Measurements from ENCODE around the gene RND3.

Gene RND3

DNA sequence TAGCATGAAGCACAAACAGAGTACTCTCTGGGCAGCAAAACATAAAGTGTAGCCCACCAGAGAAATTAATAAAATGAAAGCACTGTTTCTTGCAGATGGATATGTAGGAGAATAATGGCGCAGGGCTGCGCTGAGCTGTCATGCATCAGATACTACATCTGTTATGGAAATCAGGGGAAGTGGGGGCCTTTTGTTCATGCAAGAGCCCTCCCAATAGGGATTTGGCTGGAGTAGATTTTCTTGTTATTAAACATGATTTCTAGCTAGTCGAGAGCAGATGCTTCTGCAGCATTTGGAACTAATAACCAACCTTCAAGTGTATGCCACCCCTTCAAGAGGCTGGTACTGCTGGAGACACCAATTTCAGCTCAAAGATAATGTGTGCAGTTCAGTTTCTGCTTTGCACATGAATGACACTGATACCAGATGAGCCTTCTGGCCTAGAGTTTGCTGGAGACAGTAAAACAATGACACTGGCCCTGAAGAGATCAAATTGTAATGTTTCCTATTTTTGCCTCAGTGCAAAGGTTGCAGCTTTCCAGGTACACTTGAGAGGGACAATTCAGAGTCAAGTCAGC, 58.0 kb downstream of the RND3 start:
- H3K4me1 ChIP-seq (ENCODE audit: control insufficient read depth, insufficient read depth, low read length) = no peaks in the 10 kb centered on the region
- no peak overlapping the region for H3K4me3 ChIP-seq (ENCODE audit: low read length)
- H3K9me3 ChIP-seq (replicated peaks; ENCODE audit: low read length) = no peaks in the 10 kb centered on the region
- H3K9ac ChIP-seq (ENCODE audit: low read depth, low read length) = no peak overlapping the region
- no peak overlapping the region for H3K4me2 ChIP-seq (ENCODE audit: low read length)
- no peaks in the 10 kb centered on the region for H3K27me3 ChIP-seq (ENCODE audit: control insufficient read depth, insufficient read depth, low read length)
- H3K36me3 ChIP-seq (ENCODE audit: insufficient read depth, low read length) = no peaks in the 10 kb centered on the region

DNA sequence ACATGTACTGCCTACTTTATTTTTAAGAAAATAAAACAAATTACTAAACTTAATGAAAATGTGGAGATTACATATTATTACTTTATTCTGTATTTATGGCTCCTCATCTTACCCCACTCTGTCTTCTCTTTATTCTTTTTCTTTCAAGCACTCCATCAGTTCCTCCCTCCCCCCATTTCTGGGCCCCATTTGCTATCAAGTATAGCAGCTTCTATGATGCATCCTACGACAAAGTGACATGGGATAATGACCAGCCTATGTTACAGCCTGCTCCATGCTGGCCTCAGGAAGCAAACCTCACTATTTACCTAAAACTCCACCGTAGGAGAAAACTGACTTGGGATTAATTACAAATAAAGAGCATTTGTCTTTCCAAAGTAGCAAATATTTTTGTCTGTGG, 58.8 kb downstream of the RND3 start:
- Histone ChIP-seq H3K9ac (ENCODE audit: low read depth, low read length) (no peak overlapping the region), H3K9me3 (replicated peaks; ENCODE audit: low read length) (no peaks in the 10 kb centered on the region), H3K27me3 (ENCODE audit: control insufficient read depth, insufficient read depth, low read length) (no peaks in the 10 kb centered on the region), H3K4me1 (ENCODE audit: control insufficient read depth, insufficient read depth, low read length) (no peaks in the 10 kb centered on the region), H3K4me2 (ENCODE audit: low read length) (no peak overlapping the region), H3K4me3 (ENCODE audit: low read length) (no peak overlapping the region), H3K36me3 (ENCODE audit: insufficient read depth, low read length) (no peaks in the 10 kb centered on the region)

DNA sequence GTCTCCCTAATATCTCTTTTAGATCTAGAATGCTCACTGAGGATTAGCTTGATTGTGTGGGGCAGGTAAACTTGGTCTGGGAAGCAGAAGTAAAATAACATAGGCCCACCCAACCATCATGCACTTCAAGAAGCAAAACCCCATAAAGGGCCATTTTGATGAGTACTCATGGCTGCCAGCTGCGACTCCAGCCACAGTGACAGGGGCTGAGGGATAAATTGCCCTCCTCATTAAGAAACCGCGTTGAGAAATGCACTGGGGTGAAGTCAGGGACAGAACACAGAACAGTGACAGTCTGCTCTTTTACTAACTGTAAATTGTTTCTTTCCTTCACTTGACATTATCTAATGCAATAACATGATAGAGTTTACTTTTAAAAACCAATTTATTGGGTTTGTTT, 60.2 kb downstream of the RND3 start:
- no peak overlapping the region for H3K4me3 ChIP-seq (ENCODE audit: low read length)
- no peak overlapping the region for H3K4me2 ChIP-seq (ENCODE audit: low read length)
- no peaks in the 10 kb centered on the region for H3K9me3 ChIP-seq (replicated peaks; ENCODE audit: low read length)
- H3K9ac ChIP-seq (ENCODE audit: low read depth, low read length) = no peak overlapping the region
- no peaks in the 10 kb centered on the region for H3K36me3 ChIP-seq (ENCODE audit: insufficient read depth, low read length)
- no peaks in the 10 kb centered on the region for H3K4me1 ChIP-seq (ENCODE audit: control insufficient read depth, insufficient read depth, low read length)
- no peaks in the 10 kb centered on the region for H3K27me3 ChIP-seq (ENCODE audit: control insufficient read depth, insufficient read depth, low read length)

DNA sequence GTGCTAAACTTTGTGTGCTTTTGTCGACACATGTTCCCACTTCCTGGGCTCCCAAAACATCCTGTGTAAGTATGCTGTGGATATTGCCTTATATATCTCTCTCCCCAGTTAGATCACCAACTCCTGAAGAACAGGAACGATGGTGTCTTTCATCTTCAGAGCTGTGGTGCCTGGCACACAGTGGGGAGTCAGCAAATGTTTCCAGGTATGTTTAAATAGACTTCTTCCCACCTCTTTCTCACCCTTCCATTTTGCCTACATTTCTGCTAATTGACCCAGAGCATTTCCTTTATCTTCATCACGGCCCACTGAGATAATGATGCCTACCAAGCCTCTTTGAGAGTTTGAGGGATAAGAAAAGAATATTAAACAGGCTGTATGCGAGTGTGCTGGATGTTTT, 60.7 kb downstream of the RND3 start:
- H3K9me3 ChIP-seq (replicated peaks; ENCODE audit: low read length) = no peaks in the 10 kb centered on the region
- no peak overlapping the region for H3K4me3 ChIP-seq (ENCODE audit: low read length)
- no peak overlapping the region for H3K4me2 ChIP-seq (ENCODE audit: low read length)
- no peaks in the 10 kb centered on the region for H3K27me3 ChIP-seq (ENCODE audit: control insufficient read depth, insufficient read depth, low read length)
- H3K4me1 ChIP-seq (ENCODE audit: control insufficient read depth, insufficient read depth, low read length) = no peaks in the 10 kb centered on the region
- H3K36me3 ChIP-seq (ENCODE audit: insufficient read depth, low read length) = no peaks in the 10 kb centered on the region
- no peak overlapping the region for H3K9ac ChIP-seq (ENCODE audit: low read depth, low read length)

DNA sequence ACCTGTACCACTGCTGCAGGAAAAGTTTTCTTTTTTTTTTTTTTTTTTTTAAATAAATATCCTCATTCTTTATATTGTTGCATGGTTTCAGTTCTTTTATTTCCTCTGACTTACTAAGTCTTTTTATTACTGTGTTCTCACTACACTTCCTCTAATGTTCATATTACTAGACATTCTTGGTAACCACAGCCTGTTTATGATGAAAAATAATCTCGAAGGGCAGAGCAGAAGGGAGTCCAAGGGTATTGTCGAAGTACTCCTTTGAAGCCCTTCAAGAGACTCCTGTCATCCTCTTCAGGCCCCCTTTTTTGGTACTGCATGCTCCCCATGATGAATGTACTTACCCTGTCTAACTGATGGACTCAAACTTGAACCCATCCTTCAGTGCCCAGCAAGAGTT, 61.2 kb downstream of the RND3 start:
- no peak overlapping the region for H3K4me3 ChIP-seq (ENCODE audit: low read length)
- H3K36me3 ChIP-seq (ENCODE audit: insufficient read depth, low read length) = no peaks in the 10 kb centered on the region
- no peaks in the 10 kb centered on the region for H3K27me3 ChIP-seq (ENCODE audit: control insufficient read depth, insufficient read depth, low read length)
- no peak overlapping the region for H3K9ac ChIP-seq (ENCODE audit: low read depth, low read length)
- no peaks in the 10 kb centered on the region for H3K4me1 ChIP-seq (ENCODE audit: control insufficient read depth, insufficient read depth, low read length)
- H3K4me2 ChIP-seq (ENCODE audit: low read length) = no peak overlapping the region
- H3K9me3 ChIP-seq (replicated peaks; ENCODE audit: low read length) = no peaks in the 10 kb centered on the region

DNA sequence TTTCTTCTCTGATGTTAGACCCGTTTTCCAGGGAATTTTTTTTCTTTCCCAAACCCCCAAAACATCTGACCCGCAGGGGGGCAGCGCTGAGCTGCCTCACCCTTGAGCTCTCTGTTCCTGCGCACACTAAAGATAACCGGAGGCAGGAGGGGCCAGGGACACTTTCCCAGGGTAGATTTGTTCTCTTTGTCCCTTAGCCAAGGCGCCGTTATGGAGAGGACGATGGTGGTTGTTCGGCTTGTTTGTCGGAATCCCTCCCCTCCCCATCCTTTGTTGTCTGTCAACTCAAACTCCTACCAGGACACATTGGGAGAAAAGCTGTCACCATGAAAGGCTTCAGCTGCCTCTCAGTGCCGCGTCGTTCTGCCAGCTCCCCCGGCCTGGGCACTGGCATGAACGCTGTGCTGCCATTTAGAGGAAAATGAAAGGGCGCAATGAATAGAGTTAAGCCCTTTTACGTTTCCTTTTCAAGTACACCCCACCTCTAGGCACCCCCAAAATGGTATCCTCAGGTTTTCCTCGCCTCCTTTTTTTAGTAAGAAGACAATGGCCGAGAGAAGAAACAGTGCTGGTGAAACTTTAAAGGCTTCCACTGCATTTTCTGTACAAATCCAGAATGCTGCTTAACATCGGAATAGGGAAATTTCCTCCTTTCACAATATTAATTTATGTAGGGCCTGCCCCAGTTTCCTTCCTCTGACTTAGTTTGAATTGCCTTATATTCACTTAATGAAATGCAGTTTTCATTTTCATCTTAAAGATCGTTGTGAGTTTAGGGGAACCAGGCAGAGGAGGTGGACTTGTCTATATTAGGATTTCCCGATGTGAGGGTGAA, 62.1 kb downstream of the RND3 start:
- Histone ChIP-seq H3K9me3 (replicated peaks; ENCODE audit: low read length) (no peaks in the 10 kb centered on the region), H3K9ac (ENCODE audit: low read depth, low read length) (no peak overlapping the region), H3K4me3 (ENCODE audit: low read length) (no peak overlapping the region), H3K4me1 (ENCODE audit: control insufficient read depth, insufficient read depth, low read length) (no peaks in the 10 kb centered on the region), H3K4me2 (ENCODE audit: low read length) (no peak overlapping the region), H3K36me3 (ENCODE audit: insufficient read depth, low read length) (no peaks in the 10 kb centered on the region), H3K27me3 (ENCODE audit: control insufficient read depth, insufficient read depth, low read length) (no peaks in the 10 kb centered on the region)

DNA sequence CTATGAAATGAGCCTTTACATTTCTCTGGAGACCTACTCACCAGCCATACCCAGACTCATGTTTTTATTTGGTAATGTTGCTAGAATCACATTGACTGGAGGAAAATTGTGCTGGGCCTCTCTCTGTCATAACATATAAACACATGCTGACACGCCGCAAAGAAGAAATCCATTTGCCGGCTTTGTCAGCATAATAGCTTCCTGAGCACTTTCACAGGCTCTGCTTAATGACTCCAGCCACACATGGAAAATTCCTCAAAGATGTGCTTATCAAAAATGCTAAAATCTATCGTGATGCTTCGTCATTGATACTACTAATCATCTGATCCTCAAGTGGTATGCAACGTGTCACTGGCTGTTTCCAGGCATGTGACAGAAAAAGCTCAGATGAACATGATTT, 63.1 kb downstream of the RND3 start:
- Histone ChIP-seq H3K9ac (ENCODE audit: low read depth, low read length) (no peak overlapping the region), H3K4me3 (ENCODE audit: low read length) (no peak overlapping the region), H3K36me3 (ENCODE audit: insufficient read depth, low read length) (no peaks in the 10 kb centered on the region), H3K4me2 (ENCODE audit: low read length) (no peak overlapping the region), H3K27me3 (ENCODE audit: control insufficient read depth, insufficient read depth, low read length) (no peaks in the 10 kb centered on the region), H3K9me3 (replicated peaks; ENCODE audit: low read length) (no peaks in the 10 kb centered on the region), H3K4me1 (ENCODE audit: control insufficient read depth, insufficient read depth, low read length) (no peaks in the 10 kb centered on the region)

DNA sequence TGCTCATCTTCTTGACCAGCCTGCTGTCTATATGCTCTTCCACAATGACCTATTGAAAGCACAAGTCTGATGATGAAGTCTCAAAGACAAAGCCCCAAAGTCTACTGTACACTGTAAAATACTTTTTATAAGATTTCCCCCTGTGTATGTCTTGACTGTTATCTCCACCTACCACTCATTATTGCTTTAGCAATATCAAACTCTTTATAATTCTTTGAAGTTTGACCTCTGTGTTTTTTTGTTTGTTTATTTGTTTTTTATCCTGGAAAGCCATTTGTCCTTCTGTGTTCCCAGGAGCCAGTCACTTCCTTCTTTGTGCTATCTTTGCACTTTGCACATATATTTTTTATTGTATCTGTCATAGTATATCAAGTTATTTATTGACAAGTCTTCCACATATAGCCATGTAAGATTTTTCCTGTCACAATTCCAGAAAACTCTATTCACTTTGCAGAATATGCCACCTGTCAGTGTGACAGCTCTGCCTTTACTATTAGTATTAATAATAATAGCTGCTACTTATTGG, 66.3 kb downstream of the RND3 start:
- Histone ChIP-seq H3K4me2 (ENCODE audit: low read length) (no peak overlapping the region), H3K36me3 (ENCODE audit: insufficient read depth, low read length) (no peaks in the 10 kb centered on the region)

DNA sequence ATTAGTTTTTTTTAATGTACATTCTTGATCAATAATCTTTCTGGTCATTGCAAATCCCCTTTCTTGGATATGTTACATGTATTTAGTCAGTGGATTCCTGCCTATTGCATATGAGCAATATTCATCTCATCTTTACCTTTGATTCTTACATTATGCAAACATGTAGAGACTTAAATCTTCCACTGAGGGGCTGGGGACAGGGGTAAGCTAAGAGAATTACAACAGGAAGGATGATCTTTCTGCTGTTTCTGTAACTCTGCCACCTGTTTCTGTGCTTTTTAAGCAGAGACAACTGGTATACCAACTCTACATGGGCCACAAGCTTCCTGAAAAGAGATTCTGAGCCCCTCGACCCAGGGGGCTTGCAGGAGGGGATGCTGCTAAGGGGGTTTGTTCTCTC, 68.6 kb downstream of the RND3 start:
- no peaks in the 10 kb centered on the region for H3K36me3 ChIP-seq (ENCODE audit: insufficient read depth, low read length)
- no peaks in the 10 kb centered on the region for H3K4me1 ChIP-seq (ENCODE audit: control insufficient read depth, insufficient read depth, low read length)
- H3K9ac ChIP-seq (ENCODE audit: low read depth, low read length) = no peak overlapping the region
- no peaks in the 10 kb centered on the region for H3K27me3 ChIP-seq (ENCODE audit: control insufficient read depth, insufficient read depth, low read length)
- H3K4me2 ChIP-seq (ENCODE audit: low read length) = no peak overlapping the region
- H3K4me3 ChIP-seq (ENCODE audit: low read length) = no peak overlapping the region
- no peaks in the 10 kb centered on the region for H3K9me3 ChIP-seq (replicated peaks; ENCODE audit: low read length)

More for the DNA sequence above, 66.3 kb downstream of the RND3 start:
- Histone ChIP-seq H3K9me3 (replicated peaks; ENCODE audit: low read length) (no peaks in the 10 kb centered on the region), H3K4me1 (ENCODE audit: control insufficient read depth, insufficient read depth, low read length) (no peaks in the 10 kb centered on the region), H3K4me3 (ENCODE audit: low read length) (no peak overlapping the region), H3K9ac (ENCODE audit: low read depth, low read length) (no peak overlapping the region), H3K27me3 (ENCODE audit: control insufficient read depth, insufficient read depth, low read length) (no peaks in the 10 kb centered on the region)

Data from skeletal muscle satellite cell (primary cell).